ENCODE measurements around the gene PCGF3.

GRCh38 chr4:768995-769394, 63.4 kb downstream of the PCGF3 start:
- TF ChIP-seq CTCF (IDR thresholded peaks at IDR 0.05; ENCODE audit: low read depth, low read length) (no peak), EZH2phosphoT487 (IDR thresholded peaks at IDR 0.05; ENCODE audit: low read depth) (no peak)

Measured in OCI-LY3 (cell line).